SKM-1 treated with dmso at 0.1 percent for 144 hours (cell line): ENCODE data around the gene GNG5.
"Not testable (repeated sequence)": the region's sequence is repeated elsewhere in the genome, so short reads cannot be mapped to it uniquely, and the experiment has no call there.

Experiments
- DNase-seq: peaks from one replicate; lab custom pipeline; 2025; ENCODE audit not compliant: unreplicated experiment; lab: John Stamatoyannopoulos, UW

The GNG5 gene

DNA sequence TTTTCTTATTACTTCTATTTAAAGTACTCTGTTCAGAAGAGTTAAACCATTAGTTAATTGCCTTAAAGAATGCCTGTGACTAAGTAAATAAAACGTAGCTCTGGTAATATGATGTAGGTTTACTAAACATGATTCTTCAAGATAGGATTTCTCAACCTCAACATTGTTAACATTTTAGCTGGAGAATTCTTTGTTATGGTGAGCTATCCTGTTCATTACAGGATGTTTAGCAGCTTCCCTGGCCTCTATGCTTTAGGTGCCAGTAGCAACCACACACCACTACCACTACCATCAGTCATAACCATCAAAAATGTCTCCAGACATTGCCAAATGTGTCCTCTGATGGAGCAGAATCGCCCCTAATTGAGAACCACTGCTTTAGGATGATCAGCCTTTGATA is 16.6 kb downstream of the GNG5 start:
- no peak for DNase-seq

DNA sequence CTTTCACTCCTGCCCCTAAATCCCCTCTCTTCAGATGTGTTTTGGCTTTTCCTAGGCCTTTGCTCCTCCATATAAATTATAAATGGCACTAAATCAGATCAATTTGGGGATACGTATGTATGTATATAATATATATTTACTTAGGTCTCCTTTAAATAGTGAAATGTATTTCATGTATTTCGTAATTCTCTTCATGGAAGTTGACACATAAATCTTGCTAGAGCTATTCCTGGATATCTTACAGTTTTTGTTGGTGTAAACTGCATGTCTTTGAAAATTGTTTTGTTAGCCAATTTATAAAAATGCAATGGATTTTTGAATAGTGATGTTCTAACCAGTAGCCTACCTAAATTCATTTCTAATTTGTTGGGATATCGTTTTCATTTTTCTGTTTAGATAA is 18.3 kb downstream of the GNG5 start:
- DNase-seq: no peak

DNA sequence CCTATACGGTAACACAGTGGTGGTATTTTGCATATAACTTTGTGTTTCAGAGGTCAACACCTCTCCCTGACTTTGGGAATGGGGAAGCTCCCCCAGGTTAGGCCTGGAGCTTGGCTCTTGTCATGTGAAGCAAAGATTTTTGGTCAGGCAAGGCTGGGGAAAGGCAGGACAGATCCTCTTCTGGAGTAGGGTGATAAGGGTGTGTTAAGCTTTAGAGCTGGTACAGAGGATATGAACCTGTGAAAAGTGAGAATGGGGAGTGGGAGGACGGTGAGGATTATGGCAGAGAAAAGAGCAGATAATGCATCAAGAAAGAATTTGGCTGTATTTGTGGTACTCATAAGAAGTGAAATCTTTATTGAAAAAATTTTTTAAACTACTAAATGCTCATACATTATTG is 25.1 kb downstream of the GNG5 start:
- no peak for DNase-seq

DNA sequence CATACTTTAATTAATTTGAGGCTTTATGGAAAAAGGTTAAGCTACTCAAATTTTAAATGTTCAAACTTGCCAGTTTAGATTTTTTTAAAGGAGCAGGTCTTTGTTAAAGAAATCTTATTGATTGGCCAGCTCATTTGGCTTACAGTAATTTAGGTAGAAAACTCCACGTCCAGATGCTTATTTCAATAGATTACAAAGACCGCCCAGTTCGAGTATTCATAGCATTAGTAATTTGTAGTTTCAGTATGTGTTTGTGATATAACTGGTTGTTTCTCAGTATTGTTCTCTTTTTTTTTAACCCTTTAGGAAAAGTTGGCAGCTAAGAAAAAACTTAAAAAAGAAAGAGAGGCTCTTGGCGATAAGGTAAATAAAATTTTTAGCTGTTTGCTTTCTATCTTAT is 25.7 kb downstream of the GNG5 start:
- DNase-seq: no peak

DNA sequence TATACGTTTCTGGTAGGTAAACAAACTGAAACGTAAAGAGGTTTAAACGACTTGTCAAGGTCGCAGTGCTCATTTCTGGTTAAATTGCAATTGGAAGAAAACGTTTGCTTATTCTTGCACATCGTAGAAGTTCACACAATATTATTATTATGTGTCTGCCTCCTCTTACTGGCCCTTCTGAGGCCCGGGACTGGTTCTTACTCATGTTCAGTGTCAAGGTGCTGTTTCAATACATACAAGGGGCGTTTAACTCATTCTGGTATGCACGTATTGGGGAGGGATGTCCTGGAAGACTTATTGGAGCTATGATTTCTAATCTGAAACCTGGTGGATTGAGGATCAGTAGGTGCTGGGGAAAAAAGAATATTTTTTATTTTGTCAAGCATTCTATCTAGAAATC is 26.4 kb downstream of the GNG5 start:
- no peak for DNase-seq

DNA sequence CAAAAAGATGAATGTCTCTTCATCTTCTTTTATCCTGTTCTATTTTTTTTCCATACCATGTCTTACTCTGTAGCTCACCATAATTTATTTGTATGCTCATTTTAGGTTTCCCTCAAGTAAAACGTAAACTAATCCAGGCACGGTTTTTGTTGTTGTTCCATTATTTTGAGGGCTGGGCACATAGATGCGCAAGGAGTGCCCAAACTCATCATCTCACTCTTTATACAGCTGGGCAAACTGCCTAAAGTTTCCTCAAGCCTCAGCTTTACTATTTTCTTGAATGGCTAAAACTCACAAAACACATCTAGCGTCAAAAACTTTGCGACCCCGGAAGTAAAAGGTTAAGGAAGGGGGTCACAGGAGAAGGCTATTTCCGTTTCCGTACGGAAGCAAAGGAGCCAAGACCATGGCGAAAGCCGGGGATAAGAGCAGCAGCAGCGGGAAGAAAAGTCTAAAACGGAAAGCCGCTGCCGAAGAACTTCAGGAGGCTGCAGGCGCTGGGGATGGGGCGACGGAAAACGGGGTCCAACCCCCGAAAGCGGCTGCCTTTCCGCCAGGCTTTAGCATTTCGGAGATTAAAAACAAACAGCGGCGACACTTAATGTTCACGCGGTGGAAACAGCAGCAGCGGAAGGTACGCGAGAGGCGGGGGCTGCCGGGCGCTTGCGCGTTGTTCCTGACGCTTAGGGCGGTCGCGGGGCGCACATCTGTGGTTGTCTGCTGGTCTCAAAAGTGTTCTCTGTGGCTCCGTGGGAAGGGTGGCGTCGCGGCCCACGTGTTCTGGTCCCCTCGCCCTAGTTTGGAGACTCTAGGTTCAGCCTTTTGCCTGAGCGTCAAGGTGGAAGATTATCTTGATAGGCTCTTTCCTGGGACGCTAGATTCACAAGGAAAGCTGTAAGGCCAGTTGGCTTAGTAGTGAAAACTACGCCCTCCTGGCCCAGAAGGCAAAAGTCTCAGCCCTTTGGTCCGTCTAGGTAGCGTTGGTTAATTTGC is 27.2 kb downstream of the GNG5 start, which contains the start of gene RPF1:
Gene RPF1, plus strand, starts transcription at position 391 of the 993 bp plus-strand sequence. Its CDS starts 16 bp downstream, at position 407.
- peak; percentile 86 for DNase-seq

DNA sequence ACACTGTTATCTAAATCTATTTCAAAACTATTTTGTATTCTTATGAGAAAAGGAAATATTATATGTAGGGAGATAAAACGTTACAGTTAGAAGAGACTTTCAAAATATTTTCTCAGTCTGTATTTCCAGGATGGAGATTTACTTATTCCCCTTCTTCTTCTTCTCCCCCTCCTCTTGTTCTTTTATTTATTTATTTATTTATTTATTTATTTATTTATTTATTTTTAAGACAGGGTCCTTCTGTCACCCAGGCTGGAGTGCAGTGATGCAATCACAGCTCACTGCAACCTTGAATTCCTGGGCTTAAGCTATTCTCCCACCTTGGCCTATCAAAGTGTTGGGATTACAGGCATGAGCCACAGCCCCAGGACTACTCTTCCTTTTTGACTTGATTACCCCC is 30.2 kb downstream of the GNG5 start:
- DNase-seq: no peak

DNA sequence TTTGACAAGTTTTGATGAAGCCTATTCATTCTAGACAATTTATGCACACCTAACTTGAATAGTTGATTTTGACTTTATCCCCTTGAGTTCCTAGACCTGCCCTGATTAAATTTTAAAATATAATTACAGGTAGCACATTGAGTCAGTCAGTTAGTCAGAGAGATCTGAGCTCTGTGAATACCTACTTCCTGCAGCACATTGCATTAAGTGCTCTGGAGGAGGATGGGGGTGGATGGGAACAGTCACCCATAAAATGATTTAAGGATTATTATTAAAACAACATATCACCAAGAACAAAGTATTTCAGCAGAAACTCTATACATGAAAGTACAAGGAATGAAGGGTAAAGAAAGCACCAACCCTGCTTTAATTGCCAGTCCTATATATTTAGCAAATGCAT is 39.1 kb downstream of the GNG5 start:
- no peak for DNase-seq

DNA sequence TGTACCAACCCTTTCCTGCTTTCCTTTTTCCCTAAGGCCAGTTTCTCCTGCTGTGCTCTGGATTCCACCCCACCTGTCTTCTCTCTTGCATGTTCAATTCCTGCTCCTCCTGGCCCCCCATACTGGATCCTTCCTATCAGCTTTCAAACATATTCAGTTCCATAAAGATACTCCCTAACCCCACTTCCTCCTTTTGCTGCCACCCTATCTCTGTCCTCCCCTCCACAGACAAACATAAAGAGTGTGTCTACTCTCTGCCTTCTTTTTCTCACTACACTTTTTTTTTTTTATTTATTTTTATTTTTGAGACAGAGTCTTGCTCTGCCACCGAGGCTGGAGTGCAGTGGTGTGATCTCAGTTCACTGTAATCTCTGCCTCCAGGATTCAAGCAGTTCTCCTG is 44.3 kb downstream of the GNG5 start:
- no peak for DNase-seq

DNA sequence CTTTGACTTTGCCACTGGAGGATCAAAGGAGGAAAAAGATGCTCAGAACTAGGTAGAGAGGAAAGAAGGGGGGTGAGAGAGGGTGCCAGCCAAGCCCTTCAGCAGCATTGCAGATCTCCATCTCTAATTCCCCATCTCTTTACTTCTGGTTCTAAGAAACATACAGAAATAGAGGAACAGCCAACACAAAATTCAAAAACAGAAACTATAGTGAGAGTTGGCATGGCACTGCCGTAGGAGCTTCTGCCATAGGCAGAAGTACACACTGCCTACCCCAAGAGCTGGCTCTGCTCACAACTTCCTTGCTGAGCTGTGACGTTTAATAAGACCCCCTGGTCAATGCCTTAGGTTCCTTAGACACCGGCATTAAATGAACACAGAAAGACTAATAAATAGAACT is 53.9 kb downstream of the GNG5 start:
- DNase-seq: no peak

DNA sequence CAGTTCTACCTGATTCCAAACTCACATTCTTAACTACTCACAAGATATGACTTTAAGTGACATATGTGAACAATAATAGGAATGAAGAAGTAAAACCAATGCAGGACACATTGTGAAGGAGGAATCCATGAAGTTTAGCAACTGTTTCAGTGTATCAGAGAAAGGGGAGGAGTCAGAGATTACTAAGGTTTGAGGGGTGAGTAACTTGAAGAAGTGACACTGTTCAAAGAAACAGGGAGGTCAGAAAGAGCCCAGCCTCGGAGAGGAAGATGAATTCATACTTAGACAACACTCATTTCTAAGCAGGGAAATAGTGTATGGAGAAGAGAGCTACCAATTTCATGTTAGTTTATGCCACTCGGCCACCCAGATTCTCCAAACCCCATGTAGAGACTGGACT is 55.5 kb downstream of the GNG5 start:
- peak; percentile 9 for DNase-seq

DNA sequence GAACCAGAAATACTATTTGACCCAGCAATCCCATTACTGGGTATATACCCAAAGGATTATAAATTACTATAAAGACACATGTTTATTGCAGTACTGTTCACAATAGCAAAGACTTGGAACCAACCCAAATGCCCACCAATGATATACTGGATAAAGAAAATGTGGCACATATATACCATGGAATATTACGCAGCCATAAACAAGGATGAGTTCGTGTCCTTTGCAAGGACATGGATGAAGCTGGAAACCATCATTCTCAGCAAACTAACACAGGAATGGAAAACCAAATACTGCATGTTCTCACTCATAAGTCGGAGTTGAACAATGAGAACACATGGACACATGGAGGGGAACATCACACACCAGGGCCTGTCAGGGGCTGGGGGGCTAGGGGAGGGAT is 57.7 kb downstream of the GNG5 start:
- DNase-seq: not testable (repeated sequence)
